ENCODE data around the gene RASGRF1. TPM values are rescaled to one million over a fixed set of nuclear protein-coding genes. Genes with fewer than 3 reads are reported as not detected.

RASGRF1 gene
- polyA plus RNA-seq, 1 donor from 2014 or later, result 11.0 TPM

GRCh38 chr15:79042213-79042928 lies 48.2 kb downstream of the RASGRF1 start:
- Histone ChIP-seq H2AFZ (ENCODE audit: low read depth, low read length) (no peak overlapping the region), H3K4me3 (ENCODE audit: low read length) (no peak overlapping the region), H3K4me2 (ENCODE audit: low read length) (no peak overlapping the region), H3K27me3 (ENCODE audit: insufficient read depth, low read depth, low read length) (no peaks in the 10 kb centered on the region), H3K79me2 (replicated peaks; ENCODE audit: insufficient read depth, low read length) (no peaks in the 10 kb centered on the region), H3K9me2 (ENCODE audit: insufficient read depth, low read length) (no peaks in the 10 kb centered on the region), H3K9ac (ENCODE audit: low read length) (no peak overlapping the region), H3K36me3 (ENCODE audit: insufficient read depth, low read length) (peaks cover 4% of the 10 kb centered on the region), H3K27ac (ENCODE audit: low read length) (no peak overlapping the region), H3F3A (ENCODE audit: insufficient read depth, low read length, poor library complexity, severe bottlenecking) (no peaks in the 10 kb centered on the region), H4K20me1 (ENCODE audit: insufficient read depth) (no peaks in the 10 kb centered on the region), H3K9me3 (ENCODE audit: low read length) (peaks cover 12% of the 10 kb centered on the region)
- TF ChIP-seq EP300 (conservative IDR thresholded peaks at IDR 0.05; ENCODE audit: poor library complexity, severe bottlenecking) (no peak), SMC3 (conservative IDR thresholded peaks at IDR 0.05; ENCODE audit: poor library complexity) (no peak), CTCF (IDR thresholded peaks at IDR 0.05; ENCODE audit: poor library complexity, severe bottlenecking) (no peak), EZH2 (IDR thresholded peaks at IDR 0.05; ENCODE audit: borderline replicate concordance, insufficient read depth, low read length, poor library complexity, severe bottlenecking) (no peak), TAF1 (IDR thresholded peaks at IDR 0.05; ENCODE audit: low read depth) (no peak), RAD21 (conservative IDR thresholded peaks at IDR 0.05) (no peak)

GRCh38 chr15:79041601-79042168 lies 48.9 kb downstream of the RASGRF1 start:
- TF ChIP-seq MXI1 (conservative IDR thresholded peaks at IDR 0.05; ENCODE audit: poor library complexity, severe bottlenecking), result no peak
- no peak for TF ChIP-seq RAD21 (conservative IDR thresholded peaks at IDR 0.05)
- no peak for TF ChIP-seq EZH2 (IDR thresholded peaks at IDR 0.05; ENCODE audit: borderline replicate concordance, insufficient read depth, low read length, poor library complexity, severe bottlenecking)
- no peak for TF ChIP-seq POLR2AphosphoS5 (IDR thresholded peaks at IDR 0.05)
- TF ChIP-seq REST (IDR thresholded peaks at IDR 0.05; ENCODE audit: borderline replicate concordance), result no peak
- TF ChIP-seq TAF1 (IDR thresholded peaks at IDR 0.05; ENCODE audit: low read depth), result no peak
- TF ChIP-seq EP300 (conservative IDR thresholded peaks at IDR 0.05; ENCODE audit: poor library complexity, severe bottlenecking), result no peak
- no peak for TF ChIP-seq SMC3 (conservative IDR thresholded peaks at IDR 0.05; ENCODE audit: poor library complexity)
- TF ChIP-seq CTCF (IDR thresholded peaks at IDR 0.05; ENCODE audit: poor library complexity, severe bottlenecking), result no peak
- H3K27ac ChIP-seq (ENCODE audit: low read length), result no peak overlapping the region

More at GRCh38 chr15:79041601-79042168, 48.9 kb downstream of the RASGRF1 start:
- Histone ChIP-seq H3K4me2 (ENCODE audit: low read length) (no peak overlapping the region), H4K20me1 (ENCODE audit: insufficient read depth) (no peaks in the 10 kb centered on the region), H3K9me3 (ENCODE audit: low read length) (peaks cover 12% of the 10 kb centered on the region), H2AFZ (ENCODE audit: low read depth, low read length) (no peak overlapping the region), H3K36me3 (ENCODE audit: insufficient read depth, low read length) (peaks cover 4% of the 10 kb centered on the region), H3K79me2 (replicated peaks; ENCODE audit: insufficient read depth, low read length) (no peaks in the 10 kb centered on the region), H3K4me3 (ENCODE audit: low read length) (no peak overlapping the region), H3K27me3 (ENCODE audit: insufficient read depth, low read depth, low read length) (no peaks in the 10 kb centered on the region), H3K9me2 (ENCODE audit: insufficient read depth, low read length) (no peaks in the 10 kb centered on the region), H3F3A (ENCODE audit: insufficient read depth, low read length, poor library complexity, severe bottlenecking) (no peaks in the 10 kb centered on the region), H3K9ac (ENCODE audit: low read length) (no peak overlapping the region)

All from neural cell (in vitro differentiated cells).